ENCODE data around the gene TAB3.

DNA sequence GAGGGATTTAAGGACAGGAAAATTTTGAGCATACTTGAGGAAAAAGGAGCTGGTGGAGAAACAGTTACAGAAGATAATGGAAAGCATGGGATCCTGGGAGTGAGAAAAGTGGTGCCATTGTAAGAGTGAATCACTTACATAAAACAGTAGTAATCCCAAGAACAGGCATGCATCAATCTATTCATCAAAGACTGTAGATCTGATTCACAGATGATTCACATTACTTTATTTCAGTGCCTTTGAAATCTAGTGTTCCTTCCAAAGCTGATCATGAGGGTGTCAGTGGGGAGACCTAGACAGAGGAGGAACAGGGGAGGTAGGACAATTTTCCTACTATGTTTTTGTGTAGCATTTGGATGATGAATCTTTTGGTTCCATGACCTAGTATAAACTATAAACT is 102.7 kb downstream of the TAB3 start:
- TF ChIP-seq, protein P1, sequence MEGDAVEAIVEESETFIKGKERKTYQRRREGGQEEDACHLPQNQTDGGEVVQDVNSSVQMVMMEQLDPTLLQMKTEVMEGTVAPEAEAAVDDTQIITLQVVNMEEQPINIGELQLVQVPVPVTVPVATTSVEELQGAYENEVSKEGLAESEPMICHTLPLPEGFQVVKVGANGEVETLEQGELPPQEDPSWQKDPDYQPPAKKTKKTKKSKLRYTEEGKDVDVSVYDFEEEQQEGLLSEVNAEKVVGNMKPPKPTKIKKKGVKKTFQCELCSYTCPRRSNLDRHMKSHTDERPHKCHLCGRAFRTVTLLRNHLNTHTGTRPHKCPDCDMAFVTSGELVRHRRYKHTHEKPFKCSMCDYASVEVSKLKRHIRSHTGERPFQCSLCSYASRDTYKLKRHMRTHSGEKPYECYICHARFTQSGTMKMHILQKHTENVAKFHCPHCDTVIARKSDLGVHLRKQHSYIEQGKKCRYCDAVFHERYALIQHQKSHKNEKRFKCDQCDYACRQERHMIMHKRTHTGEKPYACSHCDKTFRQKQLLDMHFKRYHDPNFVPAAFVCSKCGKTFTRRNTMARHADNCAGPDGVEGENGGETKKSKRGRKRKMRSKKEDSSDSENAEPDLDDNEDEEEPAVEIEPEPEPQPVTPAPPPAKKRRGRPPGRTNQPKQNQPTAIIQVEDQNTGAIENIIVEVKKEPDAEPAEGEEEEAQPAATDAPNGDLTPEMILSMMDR (IDR thresholded peaks at IDR 0.05 in 2 of 3, conservative IDR thresholded peaks at IDR 0.05 in 1 of 3; ENCODE audit: control insufficient read depth in 2 of 3, extremely low read depth in 1 of 3, insufficient read depth in 1 of 3, low read depth in 3 of 3, low read length in 3 of 3): no peak
- TF ChIP-seq HDGF (IDR thresholded peaks at IDR 0.05): no peak
- TF ChIP-seq, protein P2, sequence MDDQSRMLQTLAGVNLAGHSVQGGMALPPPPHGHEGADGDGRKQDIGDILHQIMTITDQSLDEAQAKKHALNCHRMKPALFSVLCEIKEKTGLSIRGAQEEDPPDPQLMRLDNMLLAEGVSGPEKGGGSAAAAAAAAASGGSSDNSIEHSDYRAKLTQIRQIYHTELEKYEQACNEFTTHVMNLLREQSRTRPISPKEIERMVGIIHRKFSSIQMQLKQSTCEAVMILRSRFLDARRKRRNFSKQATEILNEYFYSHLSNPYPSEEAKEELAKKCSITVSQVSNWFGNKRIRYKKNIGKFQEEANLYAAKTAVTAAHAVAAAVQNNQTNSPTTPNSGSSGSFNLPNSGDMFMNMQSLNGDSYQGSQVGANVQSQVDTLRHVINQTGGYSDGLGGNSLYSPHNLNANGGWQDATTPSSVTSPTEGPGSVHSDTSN (IDR thresholded peaks at IDR 0.05; ENCODE audit: insufficient replicate concordance, low read depth, low read length): no peak
- TF ChIP-seq, protein P3, sequence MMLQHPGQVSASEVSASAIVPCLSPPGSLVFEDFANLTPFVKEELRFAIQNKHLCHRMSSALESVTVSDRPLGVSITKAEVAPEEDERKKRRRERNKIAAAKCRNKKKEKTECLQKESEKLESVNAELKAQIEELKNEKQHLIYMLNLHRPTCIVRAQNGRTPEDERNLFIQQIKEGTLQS (IDR thresholded peaks at IDR 0.05; ENCODE audit: borderline replicate concordance, extremely low read depth, low read depth, low read length): no peak
- no peak for TF ChIP-seq POLR2A (IDR thresholded peaks at IDR 0.05; ENCODE audit: low read depth, low read length)
- TF ChIP-seq, protein P4, sequence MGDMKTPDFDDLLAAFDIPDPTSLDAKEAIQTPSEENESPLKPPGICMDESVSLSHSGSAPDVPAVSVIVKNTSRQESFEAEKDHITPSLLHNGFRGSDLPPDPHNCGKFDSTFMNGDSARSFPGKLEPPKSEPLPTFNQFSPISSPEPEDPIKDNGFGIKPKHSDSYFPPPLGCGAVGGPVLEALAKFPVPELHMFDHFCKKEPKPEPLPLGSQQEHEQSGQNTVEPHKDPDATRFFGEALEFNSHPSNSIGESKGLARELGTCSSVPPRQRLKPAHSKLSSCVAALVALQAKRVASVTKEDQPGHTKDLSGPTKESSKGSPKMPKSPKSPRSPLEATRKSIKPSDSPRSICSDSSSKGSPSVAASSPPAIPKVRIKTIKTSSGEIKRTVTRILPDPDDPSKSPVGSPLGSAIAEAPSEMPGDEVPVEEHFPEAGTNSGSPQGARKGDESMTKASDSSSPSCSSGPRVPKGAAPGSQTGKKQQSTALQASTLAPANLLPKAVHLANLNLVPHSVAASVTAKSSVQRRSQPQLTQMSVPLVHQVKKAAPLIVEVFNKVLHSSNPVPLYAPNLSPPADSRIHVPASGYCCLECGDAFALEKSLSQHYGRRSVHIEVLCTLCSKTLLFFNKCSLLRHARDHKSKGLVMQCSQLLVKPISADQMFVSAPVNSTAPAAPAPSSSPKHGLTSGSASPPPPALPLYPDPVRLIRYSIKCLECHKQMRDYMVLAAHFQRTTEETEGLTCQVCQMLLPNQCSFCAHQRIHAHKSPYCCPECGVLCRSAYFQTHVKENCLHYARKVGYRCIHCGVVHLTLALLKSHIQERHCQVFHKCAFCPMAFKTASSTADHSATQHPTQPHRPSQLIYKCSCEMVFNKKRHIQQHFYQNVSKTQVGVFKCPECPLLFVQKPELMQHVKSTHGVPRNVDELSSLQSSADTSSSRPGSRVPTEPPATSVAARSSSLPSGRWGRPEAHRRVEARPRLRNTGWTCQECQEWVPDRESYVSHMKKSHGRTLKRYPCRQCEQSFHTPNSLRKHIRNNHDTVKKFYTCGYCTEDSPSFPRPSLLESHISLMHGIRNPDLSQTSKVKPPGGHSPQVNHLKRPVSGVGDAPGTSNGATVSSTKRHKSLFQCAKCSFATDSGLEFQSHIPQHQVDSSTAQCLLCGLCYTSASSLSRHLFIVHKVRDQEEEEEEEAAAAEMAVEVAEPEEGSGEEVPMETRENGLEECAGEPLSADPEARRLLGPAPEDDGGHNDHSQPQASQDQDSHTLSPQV (IDR thresholded peaks at IDR 0.05): no peak
- TF ChIP-seq CHD1 (IDR thresholded peaks at IDR 0.05; ENCODE audit: low read depth, low read length): no peak
- no peak for TF ChIP-seq KDM1A (IDR thresholded peaks at IDR 0.05; ENCODE audit: borderline replicate concordance)
- TF ChIP-seq, protein P5, sequence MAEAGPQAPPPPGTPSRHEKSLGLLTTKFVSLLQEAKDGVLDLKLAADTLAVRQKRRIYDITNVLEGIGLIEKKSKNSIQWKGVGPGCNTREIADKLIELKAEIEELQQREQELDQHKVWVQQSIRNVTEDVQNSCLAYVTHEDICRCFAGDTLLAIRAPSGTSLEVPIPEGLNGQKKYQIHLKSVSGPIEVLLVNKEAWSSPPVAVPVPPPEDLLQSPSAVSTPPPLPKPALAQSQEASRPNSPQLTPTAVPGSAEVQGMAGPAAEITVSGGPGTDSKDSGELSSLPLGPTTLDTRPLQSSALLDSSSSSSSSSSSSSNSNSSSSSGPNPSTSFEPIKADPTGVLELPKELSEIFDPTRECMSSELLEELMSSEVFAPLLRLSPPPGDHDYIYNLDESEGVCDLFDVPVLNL (IDR thresholded peaks at IDR 0.05; ENCODE audit: low read depth, low read length): no peak
- TF ChIP-seq SRF (IDR thresholded peaks at IDR 0.05; ENCODE audit: low read depth in 2 of 2, low read length in 2 of 2): no peak

All from GM12878 (cell line).